Measurements from ENCODE around the gene MYO5B. TPM values are rescaled to one million over a fixed set of nuclear protein-coding genes. Genes with fewer than 3 reads are reported as not detected.

The MYO5B gene
- total and polyA plus RNA-seq, 2 donors (not counting 1 experiment from before 2014, with no cell fraction given) = 0.30 to 1.7 TPM

DNA sequence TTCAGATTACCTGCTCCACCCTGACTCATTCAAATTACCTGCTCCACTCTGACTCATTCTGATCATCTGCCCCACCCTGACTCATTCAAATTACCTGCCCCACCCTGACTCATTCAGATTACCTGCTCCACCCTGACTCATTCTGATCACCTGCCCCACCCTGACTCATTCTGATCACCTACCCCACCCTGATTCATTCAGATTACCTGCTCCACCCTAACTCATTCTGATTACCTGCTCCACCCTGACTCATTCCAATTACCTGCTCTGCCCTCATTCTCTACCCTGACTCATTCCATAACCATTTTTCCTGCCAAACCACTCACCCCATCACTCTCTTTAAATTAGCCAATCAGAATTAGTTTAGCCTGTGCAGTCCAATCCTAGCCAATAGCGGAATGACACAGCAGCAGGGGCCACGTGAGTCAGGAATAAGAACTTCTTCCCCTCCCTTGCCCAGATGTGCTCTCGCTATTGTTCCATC, 45.2 kb upstream of the MYO5B start:
- Mint-ChIP-seq H3K9me3 (ENCODE audit: insufficient read depth) (peaks cover 16% of the 10 kb centered on the region), H3K4me3 (no peak overlapping the region), H3K27me3 (peaks cover 27% of the 10 kb centered on the region), H3K4me1 (peaks cover 4% of the 10 kb centered on the region), H3K27ac (no peak overlapping the region)
- ChIA-PET POLR2A (no interaction called here), CTCF (no interaction called here)
- H2AFZ ChIP-seq (ENCODE audit: insufficient read depth, low read depth, low read length, poor library complexity, severe bottlenecking) = no peak overlapping the region
- H3K27ac ChIP-seq (ENCODE audit: low read length in 2 of 2) = no peak overlapping the region
- no peak overlapping the region for H3K4me3 ChIP-seq (ENCODE audit: control extremely low read depth in 1 of 5, extremely low read depth in 1 of 5, insufficient read depth in 1 of 5, low read depth in 2 of 5, low read length in 4 of 5)
- H3K4me1 ChIP-seq (ENCODE audit: control insufficient read depth in 2 of 2, insufficient read depth in 2 of 2, low read length in 2 of 2) = no peaks in the 10 kb centered on the region
- no peak overlapping the region for H3K9ac ChIP-seq (ENCODE audit: low read length)
- ATAC-seq (ENCODE audit: low read depth) (no peak), DNase-seq (no peak)
- no peak overlapping the region for H3K4me2 ChIP-seq (replicated peaks; ENCODE audit: low read depth, low read length, poor library complexity, severe bottlenecking)
- no peak for TF ChIP-seq EZH2 (IDR thresholded peaks at IDR 0.05; ENCODE audit: borderline replicate concordance, insufficient read depth, low read depth, low read length, poor library complexity, severe bottlenecking)
- TF ChIP-seq, protein P1, sequence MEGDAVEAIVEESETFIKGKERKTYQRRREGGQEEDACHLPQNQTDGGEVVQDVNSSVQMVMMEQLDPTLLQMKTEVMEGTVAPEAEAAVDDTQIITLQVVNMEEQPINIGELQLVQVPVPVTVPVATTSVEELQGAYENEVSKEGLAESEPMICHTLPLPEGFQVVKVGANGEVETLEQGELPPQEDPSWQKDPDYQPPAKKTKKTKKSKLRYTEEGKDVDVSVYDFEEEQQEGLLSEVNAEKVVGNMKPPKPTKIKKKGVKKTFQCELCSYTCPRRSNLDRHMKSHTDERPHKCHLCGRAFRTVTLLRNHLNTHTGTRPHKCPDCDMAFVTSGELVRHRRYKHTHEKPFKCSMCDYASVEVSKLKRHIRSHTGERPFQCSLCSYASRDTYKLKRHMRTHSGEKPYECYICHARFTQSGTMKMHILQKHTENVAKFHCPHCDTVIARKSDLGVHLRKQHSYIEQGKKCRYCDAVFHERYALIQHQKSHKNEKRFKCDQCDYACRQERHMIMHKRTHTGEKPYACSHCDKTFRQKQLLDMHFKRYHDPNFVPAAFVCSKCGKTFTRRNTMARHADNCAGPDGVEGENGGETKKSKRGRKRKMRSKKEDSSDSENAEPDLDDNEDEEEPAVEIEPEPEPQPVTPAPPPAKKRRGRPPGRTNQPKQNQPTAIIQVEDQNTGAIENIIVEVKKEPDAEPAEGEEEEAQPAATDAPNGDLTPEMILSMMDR (IDR thresholded peaks at IDR 0.05) = no peak
- WGBS (ENCODE audit: insufficient coverage) = 86% methylated on average over 3 of the region's 3 CpGs
- peaks cover 2 to 6% (median 4%) of the 10 kb centered on the region in 3 donors for H3K9me3 ChIP-seq (ENCODE audit: control extremely low read depth in 1 of 3, control insufficient read depth in 2 of 3, insufficient read depth in 1 of 3, low read length in 2 of 3)
- intact Hi-C loops (cut with micrococcal nuclease) = no loop called here
- no peaks in the 10 kb centered on the region for H4K20me1 ChIP-seq (ENCODE audit: control insufficient read depth, insufficient read depth, low read length, poor library complexity, severe bottlenecking)
- H3K79me2 ChIP-seq (ENCODE audit: control insufficient read depth, insufficient read depth, low read length) = no peaks in the 10 kb centered on the region
- H3K36me3 ChIP-seq (replicated peaks in 1 of 2; ENCODE audit: control extremely low read depth in 1 of 2, control insufficient read depth in 1 of 2, extremely low read depth in 1 of 2, insufficient read depth in 2 of 2, low read length in 1 of 2) = no peaks in the 10 kb centered on the region
- H3K27me3 ChIP-seq (replicated peaks in 1 of 4; ENCODE audit: control extremely low read depth in 1 of 4, control insufficient read depth in 3 of 4, insufficient read depth in 4 of 4, low read length in 3 of 4) = peaks cover 0 to 3% (median 0%) of the 10 kb centered on the region in 4 experiments

DNA sequence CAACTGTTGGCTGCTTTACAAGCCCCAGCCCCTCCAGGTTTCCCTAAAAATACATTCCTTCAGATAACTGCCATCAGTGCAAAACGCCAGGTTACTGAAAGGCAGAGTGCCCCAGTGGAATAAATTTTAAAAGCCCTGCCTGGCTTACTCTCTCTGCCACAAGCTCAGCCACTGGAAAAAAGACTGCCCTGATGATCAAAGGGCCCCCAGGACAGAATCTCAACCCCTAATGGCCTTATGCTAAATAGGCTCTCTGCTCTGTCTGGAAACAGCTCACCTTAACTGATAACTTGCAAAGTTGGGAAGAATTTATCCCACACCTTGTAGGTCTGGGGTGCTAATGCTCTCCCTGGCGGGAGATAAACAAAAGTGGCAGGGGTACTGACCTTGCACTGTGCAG, 37.5 kb upstream of the MYO5B start:
- Histone ChIP-seq H3K9ac (ENCODE audit: low read length) (no peak overlapping the region), H3K36me3 (replicated peaks in 1 of 2; ENCODE audit: control extremely low read depth in 1 of 2, control insufficient read depth in 1 of 2, extremely low read depth in 1 of 2, insufficient read depth in 2 of 2, low read length in 1 of 2) (no peaks in the 10 kb centered on the region), H2AFZ (ENCODE audit: insufficient read depth, low read depth, low read length, poor library complexity, severe bottlenecking) (no peak overlapping the region), H3K27me3 (replicated peaks in 1 of 4; ENCODE audit: control extremely low read depth in 1 of 4, control insufficient read depth in 3 of 4, insufficient read depth in 4 of 4, low read length in 3 of 4) (peaks cover 0 to 20% (median 11%) of the 10 kb centered on the region in 4 experiments), H3K79me2 (ENCODE audit: control insufficient read depth, insufficient read depth, low read length) (no peaks in the 10 kb centered on the region), H3K4me2 (replicated peaks; ENCODE audit: low read depth, low read length, poor library complexity, severe bottlenecking) (no peak overlapping the region), H3K4me1 (ENCODE audit: control insufficient read depth in 2 of 2, insufficient read depth in 2 of 2, low read length in 2 of 2) (no peaks in the 10 kb centered on the region), H4K20me1 (ENCODE audit: control insufficient read depth, insufficient read depth, low read length, poor library complexity, severe bottlenecking) (no peaks in the 10 kb centered on the region), H3K9me3 (ENCODE audit: control extremely low read depth in 1 of 3, control insufficient read depth in 2 of 3, insufficient read depth in 1 of 3, low read length in 2 of 3) (no peaks in the 10 kb centered on the region), H3K27ac (ENCODE audit: low read length in 2 of 2) (no peak overlapping the region), H3K4me3 (ENCODE audit: control extremely low read depth in 1 of 5, extremely low read depth in 1 of 5, insufficient read depth in 1 of 5, low read depth in 2 of 5, low read length in 4 of 5) (no peak overlapping the region)
- H3K9me3 Mint-ChIP-seq (ENCODE audit: insufficient read depth) = no peaks in the 10 kb centered on the region
- DNase-seq (no peak), ATAC-seq (ENCODE audit: low read depth) (no peak)
- TF ChIP-seq EZH2 (IDR thresholded peaks at IDR 0.05; ENCODE audit: borderline replicate concordance, insufficient read depth, low read depth, low read length, poor library complexity, severe bottlenecking) = no peak
- TF ChIP-seq, protein P1 (IDR thresholded peaks at IDR 0.05) = no peak
- 57% methylated on average over 2 of the region's 2 CpGs for WGBS (ENCODE audit: insufficient coverage)
- H3K27ac Mint-ChIP-seq = no peak overlapping the region
- ChIA-PET POLR2A (no interaction called here), CTCF (no interaction called here)
- H3K27me3 Mint-ChIP-seq = peaks cover 37% of the 10 kb centered on the region
- intact Hi-C loops (cut with micrococcal nuclease) = no loop called here
- H3K4me1 Mint-ChIP-seq = peaks cover 8% of the 10 kb centered on the region
- H3K4me3 Mint-ChIP-seq = no peak overlapping the region

All from B cell (primary cell).